ENCODE data around the gene GIMD1. TPM values are rescaled to one million over a fixed set of nuclear protein-coding genes. Genes with fewer than 3 reads are reported as not detected.
"Not testable (repeated sequence)": the region's sequence is repeated elsewhere in the genome, so short reads cannot be mapped to it uniquely, and the experiment has no call there.

Gene GIMD1
- total RNA-seq, 1 experiment from 2014 or later: not detected

DNA sequence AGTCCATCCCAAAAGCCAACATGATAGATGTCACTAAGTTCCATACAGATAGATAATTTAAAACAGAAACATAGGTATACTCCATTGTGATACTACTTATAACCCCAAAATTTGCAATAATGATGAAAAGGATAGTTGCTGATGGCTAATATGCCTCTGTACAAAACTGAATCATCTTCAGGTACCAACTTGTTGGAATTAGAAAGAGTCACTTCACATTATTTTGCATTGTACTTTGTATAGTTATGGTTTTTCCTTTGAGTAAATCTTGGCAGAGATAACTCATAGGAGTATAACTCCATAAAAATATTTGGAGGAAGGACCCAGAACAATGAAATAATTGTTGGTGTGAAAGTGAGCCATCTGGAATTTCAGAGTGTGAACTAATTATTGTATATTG lies 17.6 kb downstream of the GIMD1 start:
- no peak for DNase-seq (ENCODE audit: low read depth)

DNA sequence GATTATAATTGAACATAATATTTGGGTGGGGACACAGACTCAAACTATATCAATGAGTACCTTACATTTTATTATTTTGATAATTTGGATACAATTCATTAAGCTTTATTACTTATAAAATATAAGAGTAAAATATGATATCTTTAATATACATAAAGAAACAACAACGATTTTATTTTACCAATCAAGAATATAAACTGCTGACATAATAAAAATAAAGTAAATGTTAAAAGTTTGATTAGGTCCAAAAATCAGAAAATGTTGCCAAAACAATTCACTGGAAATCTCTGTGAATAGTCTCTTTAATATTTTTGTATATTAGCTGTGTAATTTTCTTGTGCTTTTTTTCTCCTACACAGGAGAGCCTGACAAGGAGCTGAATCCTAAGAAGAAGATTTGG lies 21.4 kb downstream of the GIMD1 start:
- DNase-seq (ENCODE audit: low read depth): no peak

DNA sequence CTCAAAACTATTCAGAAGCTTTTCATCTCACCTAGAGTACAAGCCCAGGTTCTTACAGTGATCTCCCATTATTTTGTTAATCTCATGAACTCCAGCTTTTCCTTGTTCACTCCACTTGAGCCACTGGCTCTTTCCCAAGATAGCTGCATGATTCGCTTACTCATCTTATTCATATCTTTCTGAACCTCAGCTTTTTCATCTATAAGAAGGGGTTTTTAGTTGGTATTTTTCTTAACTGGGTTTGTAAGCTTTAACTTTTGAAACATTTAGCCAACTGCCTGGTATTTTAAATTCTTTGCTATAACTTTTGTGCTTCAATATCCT lies 24.0 kb downstream of the GIMD1 start:
- peak; percentile 49 for DNase-seq (ENCODE audit: low read depth)

DNA sequence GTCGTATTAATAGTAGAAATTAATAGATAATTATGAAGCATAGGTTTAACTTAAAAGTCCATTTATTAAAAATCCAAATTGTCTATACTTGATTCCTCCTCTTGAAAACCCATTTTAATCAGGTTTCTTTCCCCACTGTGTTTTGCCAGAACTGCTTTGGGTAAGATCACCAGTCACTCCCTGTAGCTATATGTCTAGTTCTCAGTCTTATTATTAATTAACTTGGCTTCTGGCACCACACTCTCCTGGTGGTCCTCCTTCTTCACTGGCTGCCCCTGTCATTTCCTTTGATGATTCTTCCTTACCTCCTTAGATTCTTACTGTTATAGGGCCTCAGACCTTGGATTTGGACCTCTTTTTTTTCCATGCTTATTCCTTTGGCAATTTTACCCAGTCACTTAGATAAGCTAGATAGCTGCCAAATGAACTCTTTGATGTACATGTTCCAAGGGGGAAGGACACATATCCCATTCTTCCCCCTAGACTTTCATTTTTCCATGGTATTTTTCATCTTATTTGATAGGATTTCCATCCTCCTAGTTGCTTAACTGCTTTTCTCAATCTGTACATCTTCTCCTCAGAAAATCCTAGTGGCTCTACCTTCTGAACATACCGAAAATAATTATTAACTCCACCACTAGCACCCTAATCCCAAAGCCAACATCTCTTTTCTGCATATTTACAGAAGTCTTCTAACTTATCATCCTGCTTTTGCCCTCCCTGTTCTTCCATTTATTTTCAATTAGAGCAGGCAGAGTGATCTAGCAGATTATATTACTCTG lies 24.5 kb downstream of the GIMD1 start:
- DNase-seq (ENCODE audit: low read depth): no peak

DNA sequence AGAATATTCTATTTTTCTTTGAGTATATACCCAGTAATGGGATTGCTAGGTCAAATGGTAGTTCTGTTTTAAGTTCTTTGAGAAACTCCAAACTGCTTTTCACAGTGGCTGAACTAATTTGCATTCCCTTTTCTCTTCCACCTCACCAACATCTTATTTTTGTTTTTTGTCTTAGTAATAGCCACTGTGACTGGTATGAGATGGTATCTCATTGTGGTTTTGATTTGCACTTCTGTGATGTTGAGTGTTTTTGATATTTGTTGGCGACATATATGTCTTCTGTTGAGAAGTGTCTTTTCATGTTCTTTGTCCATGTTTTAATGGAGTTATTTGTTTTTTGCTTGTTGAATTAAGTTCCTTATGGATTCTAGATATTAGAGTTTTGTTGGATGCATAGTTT lies 27.8 kb downstream of the GIMD1 start:
- peak; percentile 53 for DNase-seq (ENCODE audit: low read depth)

DNA sequence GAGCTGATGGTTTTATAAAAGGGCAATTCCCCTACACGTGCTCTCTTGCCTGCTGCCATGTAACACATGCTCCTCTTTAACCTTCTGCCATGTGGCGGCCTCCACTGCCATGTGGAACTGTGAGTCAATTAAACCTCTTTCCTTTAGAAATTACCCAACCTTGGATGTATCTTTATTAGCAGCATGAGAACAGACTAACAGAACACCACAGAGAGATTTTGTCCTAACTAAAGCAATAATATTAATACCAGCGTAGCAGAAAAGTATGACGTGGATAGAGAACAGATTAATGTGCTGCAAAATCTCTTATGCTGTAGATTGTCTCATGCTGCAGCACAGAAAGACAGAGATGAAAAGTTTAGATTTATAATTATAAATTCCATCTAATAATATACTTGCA lies 29.1 kb downstream of the GIMD1 start:
- no peak for DNase-seq (ENCODE audit: low read depth)

DNA sequence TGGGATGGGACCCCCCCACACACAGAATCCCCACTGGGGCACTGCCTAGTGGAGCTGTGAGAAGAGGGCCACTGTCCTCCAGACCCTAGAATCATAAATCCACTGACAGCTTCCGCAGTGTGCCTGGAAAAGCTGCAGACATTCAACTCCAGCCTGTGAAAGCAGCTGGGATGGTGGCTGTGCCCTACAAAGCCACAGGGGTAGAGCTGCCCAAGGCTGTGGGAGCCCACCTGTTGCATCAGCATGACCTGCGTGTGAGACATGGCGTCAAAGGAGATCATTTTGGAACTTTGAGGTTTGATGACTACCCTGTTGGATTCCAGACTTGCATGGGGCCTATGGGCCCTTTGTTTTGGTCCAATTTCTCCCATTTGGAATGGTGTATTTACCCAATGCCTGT lies 29.9 kb downstream of the GIMD1 start:
- DNase-seq (ENCODE audit: low read depth): no peak

DNA sequence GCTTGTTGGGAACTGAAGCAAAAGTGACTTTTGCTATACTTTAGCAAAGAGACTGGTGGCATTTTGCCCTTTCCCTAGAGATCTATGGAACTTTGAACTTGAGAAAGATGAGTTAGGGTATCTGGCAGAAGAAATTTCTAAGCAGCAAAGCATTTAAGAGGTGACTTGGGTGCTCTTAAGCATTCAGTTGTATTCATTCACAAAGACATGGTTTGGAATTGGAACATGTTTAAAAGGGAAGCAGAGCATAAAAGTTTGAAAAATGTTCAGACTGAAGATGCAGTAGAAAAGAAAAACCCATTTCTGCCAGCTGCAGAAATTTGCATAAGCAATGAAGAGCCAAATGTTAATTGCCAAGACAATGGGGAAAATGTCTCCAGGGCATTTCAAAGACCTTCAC lies 30.7 kb downstream of the GIMD1 start:
- DNase-seq (ENCODE audit: low read depth): no peak

DNA sequence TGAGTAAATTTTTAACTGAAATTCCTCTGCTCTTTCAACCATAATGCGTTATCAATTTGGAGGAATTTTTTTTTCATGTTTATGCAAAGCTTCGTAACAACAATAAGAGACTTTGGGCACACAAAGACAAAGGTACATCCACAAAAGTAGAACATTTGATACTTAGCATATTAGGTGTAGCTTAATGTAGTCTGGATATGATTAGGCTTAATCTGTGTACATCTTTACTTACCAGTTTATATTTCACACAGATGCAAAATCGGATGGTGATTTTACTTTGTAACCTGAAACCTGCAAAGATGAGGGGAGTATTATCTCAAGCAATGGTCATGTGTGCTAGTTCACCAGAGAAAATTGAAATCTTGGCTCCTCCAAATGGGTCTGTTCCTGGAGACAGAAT lies 32.0 kb downstream of the GIMD1 start:
- no peak for DNase-seq (ENCODE audit: low read depth)

DNA sequence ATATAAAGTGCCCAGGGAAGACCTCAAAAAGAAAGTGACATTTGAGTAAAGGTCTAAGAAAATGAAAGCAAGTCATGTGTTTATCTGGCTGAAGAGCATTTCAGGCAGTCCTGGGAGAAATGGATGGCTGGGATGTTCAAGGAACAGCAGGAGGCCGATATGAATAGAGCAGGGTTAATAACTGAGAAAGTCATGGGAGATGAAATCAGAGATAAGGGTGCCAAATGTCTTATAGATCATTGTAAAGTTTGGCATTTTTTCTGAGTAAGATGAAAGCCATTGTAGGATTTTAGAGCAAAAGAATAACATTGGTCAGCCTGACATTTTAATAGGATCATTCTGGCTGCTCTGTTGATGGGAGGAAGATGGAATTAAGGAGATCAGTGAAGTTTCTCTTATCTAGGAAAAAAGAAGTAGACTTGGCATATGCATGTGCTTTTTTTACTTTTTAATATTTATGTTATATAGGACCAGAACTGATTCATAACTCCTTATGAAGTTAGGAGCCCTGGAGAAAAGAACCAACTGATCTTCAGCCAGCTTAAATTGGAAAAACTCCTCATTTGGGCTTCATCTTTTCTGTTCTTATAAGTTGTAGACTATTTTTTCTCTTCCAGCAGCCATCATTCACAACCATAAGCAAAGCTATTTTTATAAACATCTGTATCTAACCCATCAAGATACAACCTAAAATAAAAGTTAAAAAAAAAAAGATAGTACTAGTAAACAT lies 33.7 kb downstream of the GIMD1 start:
- peak; percentile 1 for DNase-seq (ENCODE audit: low read depth)

DNA sequence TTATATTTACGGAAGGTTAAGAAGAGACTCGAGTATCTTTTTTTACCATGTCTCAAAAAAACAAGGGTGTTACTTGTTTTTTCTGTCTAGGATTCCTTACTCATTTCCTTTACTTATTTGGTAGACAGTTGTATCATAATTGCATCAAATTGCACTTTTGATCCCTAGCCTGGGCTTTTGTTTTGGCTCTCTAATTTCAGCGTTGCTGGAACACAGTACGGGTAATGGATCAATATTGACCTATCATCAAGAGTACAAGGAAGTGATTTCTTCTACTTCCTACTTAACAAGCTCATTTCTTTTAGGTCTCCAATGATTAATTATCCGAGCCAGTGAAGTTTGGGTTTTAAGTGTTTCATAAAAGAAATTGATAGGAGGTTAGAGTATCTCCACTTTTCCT lies 35.4 kb downstream of the GIMD1 start:
- DNase-seq (ENCODE audit: low read depth): no peak

DNA sequence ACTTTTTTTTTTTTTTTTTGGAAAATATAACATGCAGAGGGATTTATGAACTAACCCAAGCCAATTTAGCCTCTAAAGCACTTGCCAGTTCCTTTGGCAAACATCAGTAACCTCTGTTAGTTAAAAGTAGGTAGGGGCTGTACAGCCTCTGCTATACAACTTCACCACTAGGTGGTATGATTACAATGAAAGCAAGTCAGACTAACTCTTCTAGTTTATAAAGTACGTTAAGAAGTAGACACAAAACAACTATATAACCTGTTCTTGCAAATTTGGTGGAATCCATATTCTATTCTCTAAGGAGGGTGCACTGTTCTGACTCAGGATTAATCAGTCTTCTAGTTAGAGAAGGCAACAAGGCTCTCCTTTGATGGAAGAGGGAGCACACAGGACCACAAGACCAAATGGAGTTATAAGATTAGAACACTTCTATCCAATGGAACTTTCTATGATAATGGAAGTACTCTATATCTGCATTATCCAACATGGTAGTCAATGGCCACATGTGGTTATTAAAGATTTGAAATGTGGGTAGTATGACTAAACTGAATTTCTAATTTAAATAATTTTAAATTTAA lies 39.4 kb downstream of the GIMD1 start:
- peak; percentile 45 for DNase-seq (ENCODE audit: low read depth)

DNA sequence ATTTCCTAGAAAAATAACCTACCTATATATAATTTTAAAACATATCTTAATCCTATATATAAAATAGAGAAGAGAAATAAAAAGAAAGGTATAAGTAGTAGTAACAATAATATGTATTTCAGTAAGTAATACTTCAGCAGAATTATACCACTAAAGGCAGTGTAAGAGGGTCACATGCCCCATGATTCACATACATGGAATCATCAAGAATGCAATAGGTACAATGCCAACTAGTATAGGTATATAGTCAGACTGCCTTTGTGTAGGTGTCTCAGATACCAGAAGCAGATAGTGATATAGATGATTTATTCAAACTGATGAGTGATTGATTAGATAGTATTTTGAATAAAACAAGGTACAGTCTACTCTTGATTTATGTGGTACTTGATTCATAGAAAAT lies 42.8 kb downstream of the GIMD1 start:
- no peak for DNase-seq (ENCODE audit: low read depth)

DNA sequence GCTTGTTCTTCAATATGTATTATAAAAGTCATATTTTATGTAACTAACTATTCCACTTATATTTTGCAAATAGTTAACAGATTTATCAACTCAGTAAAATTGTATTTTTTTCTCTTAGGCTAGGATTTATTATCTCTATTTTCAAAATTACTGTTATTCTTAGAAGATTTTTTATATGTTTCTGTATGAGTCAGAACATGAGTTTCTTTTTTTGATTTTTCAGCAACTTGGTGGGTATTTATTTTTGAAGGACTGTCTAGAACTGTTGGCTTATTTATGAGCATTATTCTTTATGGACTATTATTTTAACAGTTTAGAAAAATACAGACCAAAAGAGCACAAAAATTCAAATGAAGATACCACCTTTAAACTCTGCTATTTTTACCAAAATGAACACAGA lies 45.5 kb downstream of the GIMD1 start:
- no peak for DNase-seq (ENCODE audit: low read depth)

DNA sequence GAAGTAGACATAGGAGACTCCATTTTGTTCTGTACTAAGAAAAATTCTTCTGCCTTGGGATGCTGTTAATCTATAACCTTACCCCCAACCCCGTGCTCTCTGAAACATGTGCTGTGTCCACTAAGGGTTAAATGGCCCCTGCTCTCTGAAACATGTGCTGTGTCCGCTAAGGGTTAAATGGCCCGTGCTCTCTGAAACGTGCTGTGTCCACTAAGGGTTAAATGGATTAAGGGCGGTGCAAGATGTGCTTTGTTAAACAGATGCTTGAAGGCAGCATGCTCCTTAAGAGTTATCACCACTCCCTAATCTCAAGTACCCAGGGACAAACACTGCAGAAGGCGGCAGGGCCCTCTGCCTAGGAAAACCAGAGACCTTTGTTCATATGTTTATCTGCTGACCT lies 46.8 kb downstream of the GIMD1 start:
- not testable (repeated sequence) for DNase-seq (ENCODE audit: low read depth)

DNA sequence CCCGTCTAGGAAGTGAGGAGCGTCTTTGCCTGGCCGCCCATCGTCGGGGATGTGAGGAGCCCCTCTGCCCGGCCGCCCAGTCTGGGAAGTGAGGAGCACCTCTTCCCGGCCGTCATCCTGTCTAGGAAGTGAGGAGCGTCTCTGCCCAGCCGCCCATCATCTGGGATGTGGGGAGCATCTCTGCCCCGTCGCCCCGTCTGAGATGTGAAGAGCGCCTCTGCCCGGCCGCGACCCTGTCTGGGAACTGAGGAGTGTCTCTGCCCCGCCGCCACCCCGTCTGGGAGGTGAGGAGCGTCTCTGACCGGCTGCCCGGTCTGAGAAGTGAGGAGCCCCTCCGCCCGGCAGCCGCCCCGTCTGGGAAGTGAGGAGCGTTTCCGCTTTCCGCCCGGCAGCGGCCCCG lies 47.4 kb downstream of the GIMD1 start:
- not testable (repeated sequence) for DNase-seq (ENCODE audit: low read depth)

DNA sequence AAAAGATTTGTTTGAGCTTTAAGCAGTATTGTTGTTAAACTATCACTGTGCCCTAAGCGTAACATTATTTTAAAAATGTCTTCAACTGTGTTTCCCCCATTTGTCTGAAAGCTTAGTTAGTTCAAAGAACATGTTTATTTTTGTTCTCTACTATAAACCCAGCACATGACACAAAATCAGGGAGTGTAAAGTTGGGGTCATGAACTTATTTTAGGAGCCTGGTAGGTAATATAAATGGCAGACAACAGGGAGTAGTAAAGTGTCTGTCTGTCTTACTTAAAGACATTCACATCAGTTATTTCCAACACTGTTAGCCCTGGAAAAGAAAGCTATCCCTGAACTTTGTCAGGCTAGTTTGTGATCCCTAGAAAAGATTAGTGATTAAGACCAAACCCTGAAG lies 48.3 kb downstream of the GIMD1 start:
- DNase-seq (ENCODE audit: low read depth): no peak

DNA sequence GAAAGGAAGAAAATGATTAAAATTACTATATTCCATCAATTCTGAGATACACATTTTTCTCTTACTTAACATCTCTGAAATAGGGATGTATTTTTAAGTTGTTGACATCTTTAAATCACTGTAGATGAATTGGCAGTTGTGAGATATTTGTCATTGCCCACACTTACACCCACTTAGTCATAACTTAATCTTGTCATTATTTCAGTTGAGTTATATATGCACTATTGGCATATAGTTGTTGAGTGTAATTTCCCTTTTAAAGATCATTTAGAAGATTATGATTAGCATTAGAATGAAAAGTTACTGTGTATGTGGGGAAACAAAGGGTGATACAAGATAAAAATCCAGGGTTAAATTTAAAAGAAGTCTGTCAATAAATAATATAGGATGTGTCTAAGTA lies 50.1 kb downstream of the GIMD1 start:
- DNase-seq (ENCODE audit: low read depth): no peak

DNA sequence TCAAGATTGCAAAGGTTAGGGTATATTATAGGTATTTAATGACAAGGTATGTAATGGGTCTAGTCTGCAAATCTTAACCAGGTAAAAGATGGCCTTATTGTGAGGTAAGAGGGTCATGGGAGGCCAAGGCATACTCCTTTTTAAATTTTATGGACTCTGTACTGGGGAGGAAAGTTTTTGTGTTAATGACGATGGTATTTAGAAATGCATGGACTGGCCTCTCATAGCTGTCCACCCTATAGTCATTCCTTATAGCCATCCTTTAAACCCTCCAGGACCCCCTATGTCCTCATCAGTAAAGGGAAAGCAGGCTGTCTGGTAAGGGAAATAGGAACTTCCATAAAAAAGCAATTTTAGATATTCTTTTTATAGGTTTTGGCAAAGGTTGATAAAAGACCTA lies 50.8 kb downstream of the GIMD1 start:
- DNase-seq (ENCODE audit: low read depth): no peak

DNA sequence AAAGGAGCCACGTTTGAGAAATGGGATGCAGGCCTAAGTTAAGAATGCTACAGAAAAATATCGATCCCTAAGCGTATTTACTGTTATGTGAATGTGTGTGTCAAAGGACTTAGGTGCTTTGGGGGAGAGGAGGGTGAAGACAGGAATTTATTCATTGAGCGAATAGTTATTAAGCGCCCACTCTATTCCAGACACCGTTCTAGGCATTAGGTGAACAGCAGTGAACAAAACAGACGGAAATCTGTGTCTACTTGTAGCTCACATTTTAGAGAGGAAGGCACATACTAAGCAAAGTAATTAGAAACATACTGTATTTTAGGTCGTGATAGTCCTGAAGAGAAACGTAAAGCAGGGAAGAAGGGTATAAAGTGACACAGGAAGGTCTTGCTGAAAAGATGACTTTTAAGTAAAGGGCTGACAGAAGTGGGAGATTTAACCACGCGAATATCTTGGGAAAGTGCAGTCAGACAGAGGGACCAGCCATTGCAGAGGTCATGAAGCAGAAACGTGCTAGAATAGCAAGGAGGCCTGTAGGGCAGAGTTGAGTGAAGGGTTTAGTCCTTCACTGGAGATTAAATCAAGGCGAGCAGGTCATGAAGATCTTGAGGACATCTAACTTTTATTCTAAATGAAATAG lies 51.7 kb downstream of the GIMD1 start:
- DNase-seq (ENCODE audit: low read depth): peak; percentile 3

DNA sequence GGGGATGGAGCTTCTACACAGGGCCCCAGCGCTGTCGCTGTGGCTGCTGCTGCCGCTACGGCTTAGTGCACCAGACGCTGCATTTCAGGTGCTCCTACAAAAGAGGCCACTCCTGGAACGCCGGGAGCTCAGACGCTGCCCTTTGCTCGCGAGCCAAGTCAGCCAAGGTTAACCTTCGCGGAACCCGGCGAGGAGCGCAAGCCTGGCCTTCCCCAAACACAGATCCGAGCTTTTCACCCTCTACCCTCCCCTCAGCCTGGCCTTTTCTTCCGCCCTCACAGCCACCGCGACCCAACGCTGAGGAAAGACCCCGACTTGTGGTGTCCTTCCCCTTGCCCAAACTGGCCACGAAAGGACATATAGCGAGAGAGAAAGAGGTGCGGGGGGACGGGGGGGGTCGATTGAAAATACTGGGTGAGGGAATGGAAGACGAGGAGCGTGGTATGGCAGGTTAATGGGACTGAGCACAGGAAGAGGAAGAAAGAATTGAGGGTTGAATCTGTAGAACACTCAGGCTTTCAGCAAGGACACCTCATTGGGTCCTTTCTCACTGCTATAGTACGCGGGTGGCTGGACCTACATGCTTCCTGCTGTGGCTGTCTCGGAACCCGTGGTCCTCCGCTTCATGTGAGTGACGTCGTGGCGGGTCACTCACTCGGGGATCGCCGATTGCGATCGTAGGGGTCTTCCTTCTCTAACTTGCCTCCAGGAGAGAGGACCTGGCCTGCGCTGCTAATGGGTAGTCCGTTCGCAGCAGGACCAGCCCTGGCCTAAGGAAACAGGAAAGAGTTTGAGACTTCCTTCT lies 52.4 kb downstream of the GIMD1 start, which contains the start of the genes AIMP1 and TBCK:
Gene AIMP1, plus strand, starts transcription at position 583 of the 805 bp plus-strand sequence. CDS start 8,460 bp downstream, outside the sequence.
Gene TBCK, minus strand, starts transcription at position 242 of the 805 bp plus-strand sequence. CDS start 7,249 bp downstream, outside the sequence.
- DNase-seq (ENCODE audit: low read depth): peak; percentile 81
